Testis (tissue), 2 donors: ENCODE measurements around the gene HSPG2.

ENCODE experiments used
- POLR2A ChIP-seq: fragments of 450-650 bp; IDR thresholded peaks from one replicate; pipeline ENCODE4 v1.6.1; 2017; ENCODE audit warnings: antibody characterized with exemption, mild to moderate bottlenecking, moderate library complexity
- TF ChIP-seq, protein P1 (sequence below), 3 experiments: fragments of 450-650 bp in 2 of 3; fragments of 200-600 bp in 1 of 3; sonication (generic) in 1 of 3; IDR thresholded peaks; one replicate each; pipeline ENCODE4 v1.5.1; 2016 to 2019; ENCODE audit warnings: antibody characterized with exemption in 3 of 3, mild to moderate bottlenecking in 2 of 3, moderate library complexity in 1 of 3

DNA sequence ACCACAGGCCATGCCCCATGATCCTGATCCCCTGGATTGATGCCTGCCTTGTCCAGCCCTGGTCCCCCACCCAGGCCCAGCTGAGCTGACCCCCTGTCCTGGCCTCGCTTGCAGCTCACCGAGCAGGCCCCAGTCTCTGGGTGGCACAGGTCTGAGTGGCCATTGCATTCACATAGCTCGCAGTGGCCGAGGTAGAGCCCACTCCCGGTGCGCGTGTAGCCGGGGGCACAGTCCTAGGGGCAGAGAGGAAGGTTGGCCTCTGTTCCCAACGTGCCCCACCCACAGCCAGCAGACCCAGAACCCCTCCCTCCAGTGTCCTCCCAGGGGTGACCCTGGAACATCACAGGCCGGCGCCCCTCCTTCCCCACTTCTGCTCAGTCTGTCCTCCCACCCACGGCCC lies 73.1 kb downstream of the HSPG2 start:
- no peak for TF ChIP-seq POLR2A
- TF ChIP-seq, protein P1, sequence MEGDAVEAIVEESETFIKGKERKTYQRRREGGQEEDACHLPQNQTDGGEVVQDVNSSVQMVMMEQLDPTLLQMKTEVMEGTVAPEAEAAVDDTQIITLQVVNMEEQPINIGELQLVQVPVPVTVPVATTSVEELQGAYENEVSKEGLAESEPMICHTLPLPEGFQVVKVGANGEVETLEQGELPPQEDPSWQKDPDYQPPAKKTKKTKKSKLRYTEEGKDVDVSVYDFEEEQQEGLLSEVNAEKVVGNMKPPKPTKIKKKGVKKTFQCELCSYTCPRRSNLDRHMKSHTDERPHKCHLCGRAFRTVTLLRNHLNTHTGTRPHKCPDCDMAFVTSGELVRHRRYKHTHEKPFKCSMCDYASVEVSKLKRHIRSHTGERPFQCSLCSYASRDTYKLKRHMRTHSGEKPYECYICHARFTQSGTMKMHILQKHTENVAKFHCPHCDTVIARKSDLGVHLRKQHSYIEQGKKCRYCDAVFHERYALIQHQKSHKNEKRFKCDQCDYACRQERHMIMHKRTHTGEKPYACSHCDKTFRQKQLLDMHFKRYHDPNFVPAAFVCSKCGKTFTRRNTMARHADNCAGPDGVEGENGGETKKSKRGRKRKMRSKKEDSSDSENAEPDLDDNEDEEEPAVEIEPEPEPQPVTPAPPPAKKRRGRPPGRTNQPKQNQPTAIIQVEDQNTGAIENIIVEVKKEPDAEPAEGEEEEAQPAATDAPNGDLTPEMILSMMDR (IDR thresholded peaks at IDR 0.05): no peak
